Urinary bladder (tissue), 4 donors: ENCODE results near the gene NAGLU. TPM values are rescaled to one million over a fixed set of nuclear protein-coding genes. Genes with fewer than 3 reads are reported as not detected.

Experiments used
- DNase-seq: peaks from one replicate; pipeline ENCODE4 v3.0.0-alpha.2; 2015; ENCODE audit errors: extremely low spot score
- H3K27ac ChIP-seq: one replicate; pipeline ENCODE4 v1.5.1; 2013; ENCODE audit warnings: low read depth, mild to moderate bottlenecking, moderate library complexity
- H3K36me3 ChIP-seq: one replicate; pipeline ENCODE4 v1.6.1; 2013; ENCODE audit warnings: mild to moderate bottlenecking, moderate library complexity; ENCODE audit not compliant: insufficient read depth
- H3K4me1 ChIP-seq: one replicate; pipeline ENCODE4 v1.6.1; 2013; ENCODE audit warnings: mild to moderate bottlenecking, moderate library complexity; ENCODE audit not compliant: insufficient read depth
- H3K4me3 ChIP-seq: one replicate; pipeline ENCODE4 v1.5.1; 2013; ENCODE audit warnings: low read depth, low read length
- whole genome bisulfite sequencing: extraction: QIAGEN DNeasy Blood & Tissue Kit; methylation state at CpG from one replicate; pipeline ENCODE4 v1.1.7; 2013; 5-methylcytosine and 5-hydroxymethylcytosine counted together
- polyA plus RNA-seq: library from polyadenylated mRNA; stranded (reverse); fragments of 200-250 nt; gene quantifications from one replicate; pipeline ENCODE4 v1.2.3, GENCODE V29; 2013
- small RNA-seq: library from RNA; depleted of rRNA; stranded (forward); fragments of <200 nt; gene quantifications from one replicate; pipeline ENCODE3, GENCODE V24; 2014
- total RNA-seq: library from RNA; depleted of rRNA; stranded (reverse); fragments of >200 nt; gene quantifications from one replicate; pipeline ENCODE4 v1.2.3, GENCODE V29; 2014
- donor health status: healthy with polysubstance abuse.
- donor health status: healthy.

Gene NAGLU
- total and polyA plus RNA-seq, 2 donors: 18.0 to 40.3 TPM

GRCh38 chr17:42586514-42587230 lies 50.6 kb downstream of the NAGLU start:
- Histone ChIP-seq H3K4me3 (no peak overlapping the region), H3K36me3 (peaks cover 9% of the 10 kb centered on the region), H3K4me1 (no peaks in the 10 kb centered on the region), H3K27ac (peak overlapping the region; percentile 62)
- 79% methylated on average over 7 of the region's 7 CpGs for WGBS
- no peak for DNase-seq

DNA sequence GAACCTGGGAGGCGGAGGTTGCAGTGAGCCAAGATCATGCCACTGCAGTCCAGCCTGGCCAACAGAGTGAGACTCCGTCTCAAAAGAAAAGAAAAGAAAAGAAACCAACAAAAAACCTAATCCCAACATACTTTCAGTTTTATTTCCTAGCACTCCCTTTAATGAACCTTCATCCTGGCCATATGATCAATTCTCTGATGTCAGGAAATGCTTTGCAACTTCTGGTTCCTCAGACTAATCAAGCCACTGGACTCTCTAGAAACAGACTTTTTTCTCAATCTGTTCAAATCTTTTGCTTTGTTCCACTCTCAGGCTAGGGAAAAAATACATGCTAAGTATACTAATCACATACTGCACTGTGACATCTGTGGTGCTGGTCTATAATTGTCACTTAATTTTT lies 54.8 kb downstream of the NAGLU start:
- 98% methylated on average over 2 of the region's 2 CpGs for WGBS
- H3K27ac ChIP-seq: no peak overlapping the region
- no peak overlapping the region for H3K4me3 ChIP-seq
- H3K36me3 ChIP-seq: no peaks in the 10 kb centered on the region
- no peak for DNase-seq
- H3K4me1 ChIP-seq: no peaks in the 10 kb centered on the region

DNA sequence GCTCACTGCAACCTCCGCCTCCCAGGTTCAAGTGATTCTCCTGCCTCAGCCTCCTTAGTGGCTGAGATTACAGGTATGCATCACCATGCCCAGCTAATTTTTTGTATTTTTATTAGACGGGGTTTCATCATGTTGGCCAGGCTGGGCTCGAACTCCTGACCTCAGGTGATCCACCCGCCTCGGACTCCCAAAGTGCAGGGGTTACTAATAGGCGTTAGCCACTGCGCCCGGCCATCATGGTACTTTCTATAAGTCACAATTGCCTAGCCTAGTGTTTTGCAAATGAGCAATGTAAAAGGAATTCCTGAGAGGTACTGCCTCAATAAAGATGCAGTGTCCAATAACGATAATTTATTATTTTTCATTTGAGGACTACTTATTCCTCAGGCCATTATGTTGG lies 55.4 kb downstream of the NAGLU start:
- no peaks in the 10 kb centered on the region for H3K4me1 ChIP-seq
- H3K27ac ChIP-seq: no peak overlapping the region
- no peak for DNase-seq
- 91% methylated on average over 9 of the region's 9 CpGs for WGBS
- H3K4me3 ChIP-seq: no peak overlapping the region
- H3K36me3 ChIP-seq: no peaks in the 10 kb centered on the region

Small RNA genes lying within 50 kb of the gene (small RNA-seq; reads per million reads assigned to genes)
- gene MIR548AT: 0.24 reads per million

Other genes with a start within 250 kb of the NAGLU start
- gene STAT5A, start 247.7 kb upstream of the NAGLU start, total RNA-seq: 14.9 TPM
- gene STAT5A, start 247.7 kb upstream of the NAGLU start, polyA plus RNA-seq: 34.0 TPM
- gene STAT3, start 147.8 kb upstream of the NAGLU start, total RNA-seq: 96.4 TPM
- 143 TPM for gene STAT3, start 147.8 kb upstream of the NAGLU start, polyA plus RNA-seq
- 296 TPM for gene CAVIN1, start 113.0 kb upstream of the NAGLU start, total RNA-seq
- 478 TPM for gene CAVIN1, start 113.0 kb upstream of the NAGLU start, polyA plus RNA-seq
- 72.1 TPM for gene ATP6V0A1, start 77.4 kb upstream of the NAGLU start, total RNA-seq
- gene ATP6V0A1, start 77.4 kb upstream of the NAGLU start, polyA plus RNA-seq: 36.5 TPM
- 1.5 TPM for gene HSD17B1, start 16.7 kb downstream of the NAGLU start, total RNA-seq
- 2.5 TPM for gene HSD17B1, start 16.7 kb downstream of the NAGLU start, polyA plus RNA-seq
- 8.8 TPM for gene COASY, start 25.9 kb downstream of the NAGLU start, total RNA-seq
- gene COASY, start 25.9 kb downstream of the NAGLU start, polyA plus RNA-seq: 43.7 TPM
- 17.1 TPM for gene MLX, start 30.9 kb downstream of the NAGLU start, total RNA-seq
- 38.0 TPM for gene MLX, start 30.9 kb downstream of the NAGLU start, polyA plus RNA-seq
- gene PSMC3IP, start 41.5 kb downstream of the NAGLU start, total RNA-seq: 4.5 TPM
- gene PSMC3IP, start 41.5 kb downstream of the NAGLU start, polyA plus RNA-seq: 7.9 TPM
- gene RETREG3, start 73.1 kb downstream of the NAGLU start, total RNA-seq: 49.9 TPM
- 21.2 TPM for gene RETREG3, start 73.1 kb downstream of the NAGLU start, polyA plus RNA-seq
- 15.2 TPM for gene TUBG1, start 73.4 kb downstream of the NAGLU start, total RNA-seq
- gene TUBG1, start 73.4 kb downstream of the NAGLU start, polyA plus RNA-seq: 42.9 TPM
- gene TUBG2, start 123.0 kb downstream of the NAGLU start, total RNA-seq: 17.3 TPM
- gene TUBG2, start 123.0 kb downstream of the NAGLU start, polyA plus RNA-seq: 38.4 TPM
- gene PLEKHH3, start 140.8 kb downstream of the NAGLU start, total RNA-seq: 15.7 TPM
- gene PLEKHH3, start 140.8 kb downstream of the NAGLU start, polyA plus RNA-seq: 46.0 TPM
- gene CCR10, start 145.6 kb downstream of the NAGLU start, total RNA-seq: 1.6 TPM
- gene CCR10, start 145.6 kb downstream of the NAGLU start, polyA plus RNA-seq: 3.6 TPM
- gene CNTNAP1, start 146.3 kb downstream of the NAGLU start, total RNA-seq: 14.6 TPM
- gene CNTNAP1, start 146.3 kb downstream of the NAGLU start, polyA plus RNA-seq: 20.1 TPM
- gene EZH1, start 208.8 kb downstream of the NAGLU start, total RNA-seq: 32.9 TPM
- 40.4 TPM for gene EZH1, start 208.8 kb downstream of the NAGLU start, polyA plus RNA-seq
- gene RAMP2, start 225.0 kb downstream of the NAGLU start, total RNA-seq: 16.0 TPM
- 51.9 TPM for gene RAMP2, start 225.0 kb downstream of the NAGLU start, polyA plus RNA-seq
- gene VPS25, start 237.2 kb downstream of the NAGLU start, total RNA-seq: 32.6 TPM
- 71.6 TPM for gene VPS25, start 237.2 kb downstream of the NAGLU start, polyA plus RNA-seq
- gene WNK4, start 244.4 kb downstream of the NAGLU start, total RNA-seq: 0.26 TPM
- gene WNK4, start 244.4 kb downstream of the NAGLU start, polyA plus RNA-seq: 0.23 TPM